SW 1271 (cell line): Measurements from ENCODE around the gene KCNJ15.

ENCODE experiments used
- DNase-seq, 2 experiments: peaks; one replicate each; lab custom pipeline; 2025; lab: John Stamatoyannopoulos, UW

KCNJ15 gene

DNA sequence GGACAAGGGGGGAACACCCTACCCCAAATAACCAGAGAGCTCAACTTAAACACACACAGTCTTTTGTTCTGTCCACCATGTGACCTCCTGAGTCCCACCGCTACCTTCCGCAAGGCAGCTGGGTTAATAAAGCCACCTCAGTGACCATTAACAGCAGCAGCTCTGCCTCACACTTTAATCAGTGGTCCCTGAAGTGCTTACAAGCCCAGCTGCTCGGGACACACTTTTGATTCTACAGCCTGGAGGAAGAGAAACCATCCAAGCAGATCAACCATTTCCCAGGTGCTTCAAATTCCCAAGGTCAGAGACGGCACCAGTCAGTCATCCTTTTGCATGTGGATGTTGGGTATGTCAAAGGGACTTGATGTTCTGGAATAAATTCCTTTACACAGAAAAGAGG, 70.1 kb downstream of the KCNJ15 start:
- no peak for DNase-seq

DNA sequence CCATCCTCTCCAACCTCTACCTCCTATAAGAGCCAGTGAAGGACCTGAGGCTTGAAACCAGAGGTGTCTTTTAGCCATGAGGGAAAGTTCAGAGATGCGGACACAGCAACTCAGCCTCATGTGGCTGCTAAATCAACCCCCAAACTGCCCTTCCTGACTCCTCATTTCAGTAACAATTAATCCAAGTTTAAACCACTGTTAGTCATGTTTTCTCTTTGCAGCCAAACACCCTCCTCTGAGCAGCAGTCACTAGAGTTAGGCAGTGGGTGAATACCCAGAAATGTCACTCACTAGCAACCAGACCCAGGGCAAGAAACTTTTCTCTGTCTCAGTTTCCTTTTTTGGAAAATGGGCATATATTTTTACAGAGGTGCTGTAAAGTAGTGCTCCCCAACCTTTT, 71.2 kb downstream of the KCNJ15 start:
- DNase-seq, result no peak

DNA sequence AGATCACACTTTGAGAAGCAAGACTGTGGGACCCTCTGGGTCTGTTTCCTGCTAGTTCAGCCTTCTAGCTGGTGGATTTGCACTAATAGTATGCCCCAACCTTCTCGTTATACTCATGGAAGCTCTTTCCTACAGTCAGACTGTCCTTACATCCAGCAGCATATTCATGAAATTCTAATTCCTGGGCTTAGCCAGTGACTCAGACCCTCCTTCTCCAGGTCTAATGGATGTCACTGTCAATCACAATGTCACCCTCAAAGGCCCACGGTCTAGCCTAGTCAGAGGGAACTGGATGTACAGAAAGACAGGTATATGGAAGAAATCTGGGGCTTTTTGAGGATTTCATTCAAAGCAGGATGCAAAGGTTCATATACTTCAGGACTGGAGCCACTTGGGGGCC, 72.4 kb downstream of the KCNJ15 start:
- DNase-seq, result no peak

GRCh38 chr21:38330666-38331065, 73.9 kb downstream of the KCNJ15 start:
- DNase-seq, result no peak

DNA sequence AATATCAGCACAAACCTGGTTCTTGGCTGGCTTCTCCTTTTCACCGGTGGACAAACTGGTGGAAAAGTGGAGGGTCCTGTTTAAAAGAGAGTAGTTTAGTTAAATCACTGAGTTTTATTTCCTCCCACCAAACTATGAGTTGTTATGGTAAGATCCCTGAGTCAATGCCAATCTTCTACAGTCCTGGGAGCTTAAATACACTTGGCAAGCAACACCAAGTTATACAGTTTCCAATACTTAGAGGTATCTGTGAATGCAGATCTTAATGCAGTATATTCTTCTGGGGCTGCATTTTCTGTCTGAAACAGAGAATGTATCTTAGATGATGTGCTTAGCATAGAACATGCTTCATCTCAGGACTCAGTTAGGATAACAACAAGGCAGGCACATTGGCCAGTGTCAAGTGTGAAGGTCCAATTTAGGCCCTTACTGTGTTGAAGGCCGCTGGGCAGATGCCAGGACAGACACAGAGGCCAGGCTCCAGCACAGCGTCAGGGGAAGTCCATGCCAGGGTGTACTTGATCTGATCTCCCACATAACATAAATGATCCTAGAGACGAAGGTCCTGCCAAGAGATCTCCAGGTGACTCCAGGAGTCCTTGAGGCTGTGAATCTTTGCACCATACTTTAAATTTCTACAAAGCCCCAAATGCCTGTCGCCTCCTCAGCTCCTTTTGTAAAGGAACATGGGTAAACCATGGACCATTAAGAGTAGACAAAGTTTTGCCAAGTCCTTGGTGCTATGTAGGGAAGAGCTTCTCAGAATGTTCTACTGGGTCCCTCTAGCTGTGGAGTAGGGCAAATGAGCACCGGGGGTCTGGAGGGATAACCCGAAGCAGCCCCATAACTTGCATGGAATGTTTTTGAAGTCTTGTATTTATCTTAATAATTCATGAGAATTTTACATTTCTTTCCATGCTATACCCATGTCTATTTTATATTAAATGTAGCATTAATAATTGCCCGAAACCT, 76.8 kb downstream of the KCNJ15 start:
- no peak for DNase-seq

- no peak for DNase-seq
Observed at GRCh38 chr21:38334866-38335265, 78.1 kb downstream of the KCNJ15 start.

GRCh38 chr21:38337793-38338192, 81.0 kb downstream of the KCNJ15 start:
- DNase-seq, result no peak

GRCh38 chr21:38340131-38340530, 83.3 kb downstream of the KCNJ15 start:
- no peak for DNase-seq

DNA sequence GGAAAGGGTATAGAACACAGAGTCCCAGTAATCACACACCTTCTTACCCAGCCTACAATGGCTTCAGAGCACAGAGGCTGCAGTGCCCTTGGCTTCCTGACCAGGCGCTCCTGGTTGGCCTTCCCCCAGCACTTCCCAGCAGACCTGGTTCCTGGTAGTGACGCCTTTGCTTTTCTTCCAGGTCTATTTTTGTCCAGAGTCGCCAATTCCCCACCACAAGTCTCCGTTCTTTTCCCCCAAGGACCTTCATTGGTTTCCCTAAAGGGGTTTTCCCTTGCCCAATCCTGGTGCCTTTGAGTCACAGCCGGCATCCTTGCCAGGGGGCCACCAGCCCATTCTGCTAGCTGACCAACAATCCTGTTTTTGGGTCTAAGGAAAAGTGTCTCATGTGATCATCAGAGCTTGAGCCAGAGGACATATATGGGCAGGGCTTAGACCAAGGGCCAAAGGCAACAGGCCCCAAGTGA, 84.8 kb downstream of the KCNJ15 start:
- no peak for DNase-seq

DNA sequence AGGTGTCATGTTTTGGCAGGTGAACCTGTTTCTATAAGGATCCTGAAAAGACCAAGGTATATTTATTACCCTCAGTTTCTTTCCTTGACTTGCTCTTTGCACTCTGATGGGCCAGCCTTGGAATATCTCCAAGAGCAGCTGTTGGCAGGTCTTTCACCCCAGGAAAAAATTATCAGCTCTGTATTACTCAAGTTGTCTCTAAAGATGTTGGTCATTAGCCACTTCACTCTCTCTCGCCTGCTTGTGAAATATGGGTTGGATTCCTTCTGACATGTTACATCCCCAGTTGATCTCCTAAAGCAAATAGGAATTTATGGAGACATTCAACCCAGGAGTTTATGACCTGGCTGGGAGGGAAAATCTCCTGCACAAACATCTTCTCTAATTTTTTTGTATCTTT, 85.9 kb downstream of the KCNJ15 start:
- DNase-seq, result no peak

- no peak for DNase-seq
Observed at GRCh38 chr21:38343691-38344090, 86.9 kb downstream of the KCNJ15 start.

DNA sequence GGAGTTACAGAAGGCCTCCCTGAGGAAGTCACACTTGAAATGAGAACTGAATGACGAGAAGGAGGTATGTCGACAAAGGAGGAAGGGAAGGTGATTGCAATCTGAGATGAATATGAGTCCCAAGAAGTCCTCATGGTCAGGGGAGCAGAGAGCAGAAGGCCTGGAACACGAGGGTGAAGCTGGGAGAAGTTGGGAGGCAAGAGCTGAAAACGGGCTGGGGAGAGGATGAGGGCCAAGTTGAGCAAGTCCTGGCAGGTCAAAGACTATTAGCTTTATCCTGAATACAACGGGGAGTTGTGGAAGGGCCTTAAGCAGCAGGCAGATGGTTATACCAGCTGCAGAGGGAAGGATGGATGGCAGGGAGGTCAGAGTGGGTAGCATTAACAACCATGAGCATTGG, 89.5 kb downstream of the KCNJ15 start:
- no peak for DNase-seq

DNA sequence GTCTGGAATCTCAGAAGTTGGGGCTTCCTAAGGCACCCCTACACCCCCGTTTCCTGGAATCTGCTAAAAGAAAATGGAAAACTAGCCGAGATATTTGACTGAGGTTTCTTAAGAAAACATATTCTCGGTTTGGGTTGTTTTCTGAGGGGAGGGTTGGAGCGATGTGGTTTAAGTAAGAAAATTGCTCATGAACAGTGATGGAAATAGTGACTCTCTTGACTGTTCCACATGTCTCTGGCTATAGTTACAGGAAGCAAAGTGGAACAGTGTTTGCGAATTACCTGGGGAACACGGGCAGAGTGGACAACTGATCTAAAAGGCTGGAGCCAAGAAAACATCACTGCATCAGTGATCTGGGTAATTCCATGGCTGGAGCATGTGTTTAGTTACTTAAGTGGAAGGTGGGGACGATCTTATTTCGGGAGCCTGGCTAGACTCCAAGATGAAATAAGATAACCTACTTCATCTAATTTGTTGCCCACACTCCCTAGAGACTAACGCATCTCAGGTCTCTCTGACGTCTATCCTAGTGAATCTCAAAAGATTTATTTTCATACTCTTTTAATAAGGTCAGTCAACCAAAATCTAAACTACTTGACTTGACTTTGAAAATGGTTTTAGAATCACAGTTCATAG, 92.4 kb downstream of the KCNJ15 start:
- DNase-seq, result no peak

DNA sequence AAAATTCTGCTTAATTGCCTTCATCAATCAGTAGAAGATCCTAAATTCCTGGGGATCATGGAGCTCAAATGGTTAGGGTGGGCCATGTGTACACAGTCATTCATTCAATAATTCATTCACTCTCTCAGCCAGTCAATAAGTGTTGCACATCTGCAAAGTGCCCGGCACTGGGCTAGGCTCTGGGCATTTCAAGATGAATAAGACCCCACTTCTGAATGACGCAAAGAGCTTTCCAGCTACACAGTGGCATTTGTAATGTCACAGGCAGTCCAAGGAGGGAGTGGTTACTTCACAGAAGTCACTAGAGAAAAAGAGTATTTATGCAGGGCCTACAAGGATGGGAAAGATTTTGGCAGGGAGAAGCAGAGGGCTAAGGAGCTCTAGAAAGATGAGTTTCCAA, 93.2 kb downstream of the KCNJ15 start:
- DNase-seq, result no peak

GRCh38 chr21:38350684-38351083, 93.9 kb downstream of the KCNJ15 start:
- no peak for DNase-seq

DNA sequence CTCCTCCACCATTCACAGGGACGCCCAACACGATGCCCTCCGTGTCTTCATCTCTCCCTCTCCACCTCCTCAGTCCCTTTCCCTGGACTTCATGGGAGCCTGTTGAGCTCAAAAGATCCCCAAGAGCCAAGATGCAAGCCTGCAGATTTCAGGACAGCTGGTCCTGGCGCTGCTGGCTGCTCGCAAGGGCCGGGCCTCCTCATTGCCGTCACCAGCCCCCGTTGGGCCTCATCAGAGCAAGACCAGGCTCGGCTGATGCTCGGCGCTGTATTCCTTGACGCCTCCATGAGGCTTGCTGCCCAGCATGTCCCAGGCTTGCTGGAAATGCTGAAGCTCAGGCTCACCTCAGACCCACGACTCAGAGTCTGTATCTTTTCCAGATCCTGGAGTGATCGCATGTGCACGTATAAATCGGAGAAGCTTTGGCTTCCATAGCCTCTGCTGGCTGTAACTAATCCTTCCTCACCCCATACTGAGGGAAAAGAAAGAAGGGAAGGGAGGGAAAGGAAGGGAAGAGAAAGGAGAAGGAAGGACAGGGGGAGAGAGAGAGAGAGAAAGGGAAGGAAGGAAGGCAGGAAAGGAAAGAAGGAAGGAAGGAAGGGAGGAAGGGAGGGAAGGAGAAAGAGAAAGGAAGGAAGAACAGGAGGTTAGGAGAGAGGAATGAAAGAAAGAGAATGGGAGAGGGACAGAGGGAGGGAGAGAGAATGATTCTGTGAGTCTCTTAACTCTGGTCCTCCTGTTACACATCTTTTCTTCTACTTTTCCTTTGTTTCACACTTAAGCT, 94.6 kb downstream of the KCNJ15 start:
- no peak for DNase-seq

DNA sequence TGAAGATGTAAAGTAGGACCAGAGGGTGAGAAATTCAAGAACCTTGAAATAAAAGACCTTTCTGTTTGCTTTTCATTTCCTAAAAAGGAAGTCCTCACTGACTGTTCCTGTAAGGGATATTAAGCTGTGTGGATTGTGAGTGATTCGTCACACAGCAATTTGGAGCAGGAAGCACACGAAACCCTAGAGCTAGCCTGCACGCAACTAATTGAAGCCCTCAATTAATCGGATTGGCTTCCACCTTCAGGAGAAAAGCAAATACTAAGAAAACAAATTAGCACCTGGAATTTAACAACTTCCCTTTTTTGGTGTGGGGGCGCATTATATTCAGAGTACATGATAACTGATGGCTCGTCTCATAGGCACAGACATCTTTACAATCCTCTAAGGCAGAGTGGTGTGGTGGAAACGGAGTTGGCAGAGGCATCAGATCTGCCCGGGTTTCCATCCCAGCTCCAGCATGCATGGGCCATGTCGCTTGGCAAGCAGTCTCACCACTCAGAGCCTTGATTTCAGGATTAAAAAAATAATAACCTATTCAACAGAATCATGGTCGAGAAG, 95.2 kb downstream of the KCNJ15 start:
- DNase-seq, result no peak

DNA sequence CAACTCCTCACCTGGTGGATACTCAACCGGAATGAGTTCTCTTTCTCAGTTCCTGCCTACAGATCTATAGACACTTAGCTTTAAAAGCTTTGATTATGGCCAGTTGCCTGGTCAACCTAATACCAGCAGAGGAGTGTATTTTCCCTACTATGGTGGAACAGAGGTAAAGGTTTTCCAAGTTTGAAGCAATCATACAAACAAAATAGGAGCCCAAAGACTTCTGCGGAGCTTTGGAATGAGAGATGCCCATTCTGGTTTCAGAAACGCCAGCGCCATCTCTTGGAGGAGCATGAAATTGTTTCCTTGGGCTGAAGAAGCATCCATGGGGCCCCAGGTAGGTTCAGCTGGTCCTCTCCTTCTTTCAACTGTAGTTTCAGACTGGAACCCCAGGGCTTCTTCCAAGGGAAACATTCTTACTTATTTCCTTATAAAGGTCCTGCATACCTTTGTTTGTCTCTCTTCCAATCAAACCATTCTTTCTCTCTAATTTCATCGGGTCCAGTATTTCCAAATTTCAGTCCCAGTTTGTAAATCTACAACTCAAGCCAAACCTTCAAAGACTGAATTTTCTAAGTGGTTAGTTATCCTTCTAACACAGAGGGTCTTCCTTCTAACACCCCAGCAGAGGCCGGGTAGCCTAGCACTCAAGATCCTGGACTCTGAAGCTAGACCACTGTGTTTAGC, 95.9 kb downstream of the KCNJ15 start:
- DNase-seq, result peak in 1 of 2 experiments; percentile 11

- no peak for DNase-seq
Observed at GRCh38 chr21:38354231-38354630, 97.4 kb downstream of the KCNJ15 start.

DNA sequence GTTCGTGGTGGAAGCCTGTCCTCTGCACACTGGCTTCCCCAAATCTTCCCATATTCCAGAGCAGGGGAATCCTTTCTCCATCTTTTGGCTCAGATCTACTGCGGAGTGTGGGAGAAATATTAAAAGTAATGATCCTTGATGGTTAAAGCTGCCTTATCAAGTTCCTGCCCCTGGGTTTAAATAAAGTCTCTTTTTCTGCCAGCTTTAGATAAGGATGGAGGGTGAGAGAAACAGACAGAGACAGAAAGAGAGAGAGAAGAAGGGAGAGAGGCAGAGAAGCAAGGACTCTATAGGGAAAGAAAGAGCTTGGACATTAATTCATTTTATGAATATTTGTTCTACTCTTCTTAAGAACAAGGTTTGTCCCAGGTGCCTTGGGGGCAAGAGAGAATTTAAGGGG, 98.0 kb downstream of the KCNJ15 start:
- no peak for DNase-seq

DNA sequence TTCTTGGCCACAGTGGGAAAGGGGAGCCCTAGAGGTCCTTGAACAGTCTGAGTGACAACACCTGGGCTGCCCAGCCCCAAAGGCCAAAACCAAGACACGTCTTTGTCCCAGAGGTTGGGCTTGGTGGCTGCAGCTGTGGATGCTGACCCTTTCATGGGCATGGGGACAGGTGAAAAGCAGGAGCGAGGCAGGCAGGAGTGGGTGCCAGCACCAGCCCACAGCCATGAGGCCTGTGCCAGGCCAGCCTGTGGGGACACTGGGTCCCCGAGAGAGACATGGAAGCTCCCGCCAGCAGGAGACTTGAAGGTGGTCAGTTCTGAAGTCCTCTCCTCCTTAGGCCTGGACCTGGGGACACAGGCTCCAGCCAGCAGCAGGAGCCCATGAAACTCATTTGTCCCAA, 98.6 kb downstream of the KCNJ15 start:
- no peak for DNase-seq
